Stimulated activated CD4-positive, alpha-beta T cell treated with anti-CD3 and anti-CD28 coated beads, TNF-alpha, amount 100 ng/mL, for 24 hours (primary cell): ENCODE results near the gene SIGMAR1.

Experiments
- DNase-seq, 3 experiments: peaks; one replicate each; pipeline ENCODE4 v3.0.0-alpha.2; 2020; ENCODE audit warnings: low read depth in 3 of 3

The SIGMAR1 gene

DNA sequence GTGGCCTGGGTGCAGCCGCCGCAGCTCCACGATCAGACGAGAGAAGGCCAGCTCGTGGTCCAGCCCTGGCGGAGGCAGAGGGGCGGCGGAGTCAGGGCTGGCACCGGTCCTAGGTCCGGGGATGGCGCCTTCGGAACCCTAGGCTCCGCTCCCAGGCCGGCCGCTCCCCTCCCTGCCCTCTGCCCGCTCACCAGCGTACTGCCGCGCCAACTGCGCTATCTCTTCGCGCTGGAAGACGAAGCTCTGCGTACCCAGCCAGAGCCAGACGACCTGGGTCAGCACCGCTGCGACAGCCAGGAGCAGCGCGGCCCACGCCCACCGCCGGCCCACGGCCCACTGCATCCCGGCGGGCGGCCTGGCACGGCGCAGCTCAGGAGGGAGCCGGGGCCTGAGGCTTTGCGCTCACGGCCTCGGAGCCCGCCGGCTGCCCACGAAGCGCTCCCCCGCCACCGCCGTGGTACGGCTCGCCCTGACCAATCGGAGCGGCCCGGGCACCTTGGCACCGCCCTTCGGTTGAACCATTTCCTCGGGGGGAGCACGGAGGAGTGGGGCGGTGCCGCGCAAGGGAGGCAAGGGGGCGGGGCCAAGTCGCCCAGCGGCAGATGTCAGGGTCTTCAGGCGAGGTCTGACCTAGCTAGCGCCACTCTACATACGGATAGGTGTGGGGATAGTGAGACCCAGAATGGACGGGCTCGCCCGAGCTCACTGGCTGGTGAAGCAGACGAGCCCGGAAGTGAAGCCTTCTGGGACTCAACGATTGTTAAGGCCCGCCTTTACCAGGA lies at the start of gene SIGMAR1:
TSS of gene SIGMAR1 (minus strand) at position 432 of the 782 bp plus-strand sequence. CDS start at position 342, 90 bp downstream.
- DNase-seq, result peak; percentile 85 to 93 (median 89)

- DNase-seq, result no peak
Observed at GRCh38 chr9:34686732-34687131, 49.1 kb upstream of the SIGMAR1 start.

DNA sequence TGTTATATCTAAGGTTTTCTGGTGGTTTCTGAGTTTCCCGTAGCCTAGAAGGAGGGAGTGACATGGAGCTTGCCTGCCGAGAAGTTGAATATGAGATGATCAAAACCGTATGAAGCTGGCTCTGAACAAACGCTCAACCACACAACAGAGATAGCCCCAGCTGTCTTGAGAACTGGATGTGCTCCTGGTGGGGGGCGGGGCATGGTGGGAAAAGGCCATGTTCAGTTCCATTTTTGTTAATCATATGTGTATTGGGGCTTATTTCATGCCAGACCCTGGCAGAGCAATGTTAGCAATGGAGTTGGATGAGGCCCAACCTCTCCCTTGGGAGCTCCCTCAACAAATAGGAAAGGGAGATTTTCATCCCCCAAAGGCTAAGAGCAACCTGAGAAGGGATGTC lies 48.6 kb upstream of the SIGMAR1 start:
- no peak for DNase-seq

GRCh38 chr9:34685591-34685990 lies 48.0 kb upstream of the SIGMAR1 start:
- DNase-seq, result no peak

GRCh38 chr9:34684816-34685215 lies 47.2 kb upstream of the SIGMAR1 start:
- no peak for DNase-seq

DNA sequence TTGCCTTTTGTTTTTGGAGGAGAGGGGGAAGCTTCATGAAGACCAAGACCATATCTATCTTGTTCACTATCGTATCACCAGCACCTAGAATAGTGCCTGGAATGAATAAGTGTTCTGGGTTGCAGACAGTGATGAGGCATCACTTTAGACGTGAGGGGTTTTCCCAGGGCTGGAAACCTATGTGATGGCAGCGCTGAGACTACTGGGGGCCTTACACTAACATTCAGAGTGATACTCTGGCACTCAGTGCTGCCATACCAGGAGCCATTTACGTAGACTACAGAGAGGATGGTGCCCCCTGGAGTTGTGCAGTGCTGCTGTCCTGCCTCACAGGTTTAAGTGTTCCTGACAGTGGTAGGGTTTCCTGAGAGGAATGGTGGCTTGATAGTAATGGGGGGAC lies 46.6 kb upstream of the SIGMAR1 start:
- DNase-seq, result peak in 1 of 3 experiments; percentile 37

DNA sequence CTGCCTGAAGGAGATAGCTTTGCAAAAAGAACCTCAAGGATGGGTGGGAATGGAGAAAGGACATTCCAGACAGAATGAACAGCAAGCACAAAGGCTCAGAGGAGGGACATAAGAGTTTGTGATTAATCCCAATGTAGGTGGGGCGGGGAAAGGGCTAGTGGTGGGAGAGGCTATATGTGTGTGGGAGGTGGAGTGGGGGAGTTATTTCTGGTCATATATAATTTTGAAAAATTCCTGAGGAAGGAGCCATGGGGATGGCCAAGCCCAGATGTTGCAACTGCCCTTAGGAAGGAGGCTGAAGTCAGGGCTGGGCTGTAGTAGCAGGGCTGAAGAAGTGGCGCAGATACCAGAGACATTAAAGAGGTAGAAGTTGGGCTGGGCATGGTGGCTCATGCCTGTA lies 38.3 kb upstream of the SIGMAR1 start:
- DNase-seq, result no peak

DNA sequence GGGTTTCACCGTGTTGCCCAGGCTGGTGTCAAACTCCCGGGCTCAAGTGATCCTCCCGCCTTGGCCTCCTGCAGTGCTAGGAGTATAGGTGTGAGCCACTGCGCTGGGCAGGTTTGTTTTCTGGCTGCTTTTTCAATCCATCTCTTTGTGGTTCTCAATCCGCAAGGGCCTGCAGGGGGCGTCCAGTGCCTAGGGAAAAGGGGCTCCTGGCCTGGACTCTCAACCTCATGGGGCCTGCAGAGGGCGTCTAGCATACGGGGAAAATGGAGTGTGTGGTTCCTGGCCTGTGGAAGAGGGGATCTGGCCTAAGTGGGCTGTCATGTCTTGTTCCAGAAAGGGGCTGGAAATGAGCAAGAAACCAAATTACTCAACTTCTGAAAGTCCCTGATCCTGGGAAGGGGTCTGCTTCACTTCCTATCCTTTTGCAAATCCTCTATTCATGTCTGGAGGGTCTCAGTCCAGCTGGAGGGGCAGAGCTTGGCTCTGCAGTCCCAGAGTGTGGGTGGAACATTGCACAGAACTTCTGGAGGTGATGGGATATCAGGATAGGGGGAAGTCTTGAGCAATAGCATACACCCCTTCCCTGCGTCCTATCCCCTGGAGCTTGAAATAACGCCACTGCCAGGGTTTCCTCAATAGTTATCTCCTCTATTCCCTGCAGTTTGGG lies 37.6 kb upstream of the SIGMAR1 start:
- DNase-seq, result peak; percentile 19 to 70 (median 37)

GRCh38 chr9:34674440-34674839 lies 36.9 kb upstream of the SIGMAR1 start:
- DNase-seq, result no peak

DNA sequence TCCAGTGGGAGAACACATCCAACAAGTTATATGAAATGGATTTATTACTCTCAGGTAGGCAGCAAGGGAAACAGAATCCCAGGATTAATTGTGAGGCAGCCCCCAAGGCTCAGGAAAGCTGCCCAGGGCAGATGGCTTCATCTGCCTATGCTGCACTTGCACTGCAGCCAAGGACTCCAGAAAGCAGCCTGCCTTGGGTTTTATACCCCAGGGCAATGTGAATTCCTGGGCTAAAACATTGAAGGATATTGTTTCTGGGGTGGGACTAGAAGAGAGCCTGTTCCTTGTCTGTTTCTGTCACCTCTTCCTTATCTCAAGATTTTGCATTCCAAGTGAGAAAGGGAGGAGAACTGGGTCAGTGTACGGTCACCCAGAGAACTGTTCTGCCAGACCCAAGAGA lies 33.7 kb upstream of the SIGMAR1 start:
- DNase-seq, result no peak

- no peak for DNase-seq
Observed at GRCh38 chr9:34669809-34670562, 32.4 kb upstream of the SIGMAR1 start.

DNA sequence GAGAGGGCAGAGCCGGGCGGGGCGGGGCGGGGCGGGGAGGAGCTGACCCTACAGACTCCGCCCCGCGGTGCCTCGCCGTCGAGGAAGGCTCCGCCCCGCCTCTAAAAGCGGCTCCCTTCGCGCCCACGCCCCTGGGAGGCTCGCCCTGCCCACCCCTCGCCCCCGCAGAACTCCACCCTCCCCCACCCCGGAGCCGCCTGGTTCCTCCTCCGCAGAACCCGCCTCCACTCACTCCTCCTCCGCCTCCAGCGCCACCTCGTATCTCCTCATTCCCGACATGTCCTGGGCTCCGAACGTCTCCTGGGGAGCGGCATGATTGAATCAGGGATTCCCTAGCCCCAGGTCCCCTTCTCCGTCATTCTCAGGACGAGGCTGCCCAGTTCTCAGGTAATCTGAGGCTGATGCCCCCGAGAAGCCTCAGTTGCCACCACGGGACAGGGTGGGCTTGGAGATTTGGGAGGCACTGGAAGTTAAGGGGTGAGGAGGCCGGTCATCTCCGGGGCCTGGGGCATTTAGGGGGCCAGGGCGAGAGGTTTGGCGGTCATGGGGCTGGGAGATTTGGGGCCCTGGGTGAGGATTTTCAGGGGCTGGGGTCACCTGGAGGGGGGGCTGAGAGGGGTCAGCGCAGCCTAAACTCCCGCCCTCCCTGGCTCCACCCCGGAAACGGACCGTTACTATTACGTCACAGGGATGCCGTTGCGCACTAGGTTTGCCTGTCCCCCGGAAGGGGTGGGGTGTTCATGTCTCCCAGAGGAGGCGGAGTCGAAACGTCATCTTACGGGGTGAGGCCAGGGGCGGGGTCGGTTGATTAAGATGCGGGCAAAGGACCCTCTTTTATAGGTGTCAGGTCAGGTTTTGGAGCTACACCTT lies 28.0 kb upstream of the SIGMAR1 start:
- peak; percentile 62 to 78 (median 64) for DNase-seq

GRCh38 chr9:34665067-34665380 lies 27.4 kb upstream of the SIGMAR1 start:
- no peak for DNase-seq

DNA sequence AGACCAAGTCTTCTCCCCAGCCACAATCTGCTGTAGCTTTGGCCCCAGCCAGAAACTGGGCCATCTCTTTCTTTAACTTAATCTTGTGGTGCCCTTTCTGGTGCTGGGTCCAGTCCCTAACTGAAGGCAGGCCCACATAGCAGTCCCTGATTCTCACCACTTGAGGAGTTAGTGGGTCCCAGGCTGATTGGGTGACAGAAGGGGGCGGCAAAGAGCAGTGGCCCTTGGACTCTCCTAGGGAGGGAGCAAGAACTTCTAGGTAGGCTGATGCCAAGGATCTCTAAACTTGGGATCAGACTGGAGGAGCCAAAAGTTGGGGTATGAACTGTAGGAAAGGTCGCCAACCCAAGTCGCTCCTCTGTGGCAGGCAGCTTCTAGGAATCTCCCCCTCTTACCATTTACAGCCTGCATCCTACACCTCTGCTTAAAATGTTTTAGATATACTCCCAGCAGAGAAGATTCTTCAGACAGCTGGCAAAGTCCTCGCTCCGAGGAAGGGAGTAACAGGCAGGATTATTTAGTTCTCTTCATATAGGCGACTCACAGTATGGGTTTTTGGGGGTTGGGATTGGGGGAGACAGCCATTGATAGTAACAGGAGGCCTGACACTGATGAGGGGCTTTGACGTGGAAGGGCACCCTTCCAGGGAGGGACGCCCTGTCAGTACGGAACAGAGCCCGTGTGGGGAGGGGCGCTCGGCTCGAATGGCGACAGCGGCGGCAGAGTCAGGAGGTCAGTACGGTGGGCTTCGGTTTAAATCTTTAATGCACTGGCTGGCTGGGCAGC lies 26.9 kb upstream of the SIGMAR1 start:
- peak in 2 of 3 experiments; percentile 31 to 75 for DNase-seq

DNA sequence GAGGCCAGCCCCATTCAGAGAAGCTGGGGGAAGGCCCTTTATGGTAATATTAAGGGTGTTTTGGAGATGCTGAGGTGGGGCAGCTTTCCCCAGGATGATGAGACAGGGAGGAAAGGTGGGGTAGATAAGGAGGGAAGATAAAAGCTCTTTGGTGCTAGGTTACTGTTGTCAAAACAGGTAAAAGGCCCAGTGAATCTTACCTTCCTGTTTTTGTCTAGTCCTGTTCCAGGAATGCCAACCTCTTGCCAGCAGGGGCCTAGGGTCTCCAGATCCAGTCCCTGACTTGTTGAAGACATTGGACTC lies 25.7 kb upstream of the SIGMAR1 start:
- no peak for DNase-seq

- no peak for DNase-seq
Observed at GRCh38 chr9:34662526-34663302, 25.1 kb upstream of the SIGMAR1 start, which contains the start of gene CCL27. TSS of gene CCL27 (minus strand) at chr9:34662657. CDS start at chr9:34662633, 24 bp downstream.

DNA sequence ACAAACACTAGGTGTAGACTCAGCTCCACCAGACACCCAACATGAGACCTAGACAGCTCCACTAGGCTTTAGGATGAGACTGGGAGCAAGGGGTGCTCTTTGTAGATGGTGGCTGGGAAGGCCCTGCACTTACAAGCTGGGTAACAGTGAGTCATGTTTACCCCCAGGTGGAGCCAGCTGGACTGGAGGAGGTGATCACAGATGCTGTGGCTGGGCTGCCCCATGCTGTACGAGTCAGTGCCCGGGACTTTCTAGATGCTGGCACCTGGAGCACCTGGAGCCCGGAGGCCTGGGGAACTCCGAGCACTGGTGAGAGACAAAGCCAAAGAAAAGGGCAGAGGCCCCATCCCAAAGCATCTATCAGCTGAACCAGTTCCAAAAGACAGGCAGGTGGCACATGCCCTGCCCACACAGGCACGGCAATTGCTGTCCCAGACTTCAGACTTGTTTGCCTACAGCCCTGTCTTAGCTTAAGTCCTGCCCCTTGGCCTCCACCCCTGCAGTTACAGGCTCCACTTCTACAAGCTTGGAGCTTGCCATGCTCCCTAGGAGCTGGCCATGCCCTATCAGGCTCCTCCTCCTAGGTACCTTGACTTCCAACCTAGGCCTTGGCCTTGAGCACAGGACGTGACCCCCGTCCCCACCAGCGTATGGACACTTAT lies 22.1 kb upstream of the SIGMAR1 start:
- no peak for DNase-seq

DNA sequence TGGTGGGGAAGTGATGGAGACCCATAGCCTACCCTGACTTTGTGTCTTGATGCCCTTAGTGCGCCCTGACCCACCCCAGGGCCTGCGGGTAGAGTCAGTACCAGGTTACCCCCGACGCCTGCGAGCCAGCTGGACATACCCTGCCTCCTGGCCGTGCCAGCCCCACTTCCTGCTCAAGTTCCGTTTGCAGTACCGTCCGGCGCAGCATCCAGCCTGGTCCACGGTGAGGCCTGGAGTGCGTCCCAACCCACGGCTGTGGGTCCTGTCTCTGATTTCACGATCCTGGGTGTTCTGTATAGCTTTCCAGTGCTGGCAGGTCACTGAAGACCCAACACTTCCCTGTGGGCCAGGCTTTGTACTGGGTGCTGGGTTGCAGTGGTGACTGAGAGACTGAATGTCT lies 20.9 kb upstream of the SIGMAR1 start:
- DNase-seq, result no peak

DNA sequence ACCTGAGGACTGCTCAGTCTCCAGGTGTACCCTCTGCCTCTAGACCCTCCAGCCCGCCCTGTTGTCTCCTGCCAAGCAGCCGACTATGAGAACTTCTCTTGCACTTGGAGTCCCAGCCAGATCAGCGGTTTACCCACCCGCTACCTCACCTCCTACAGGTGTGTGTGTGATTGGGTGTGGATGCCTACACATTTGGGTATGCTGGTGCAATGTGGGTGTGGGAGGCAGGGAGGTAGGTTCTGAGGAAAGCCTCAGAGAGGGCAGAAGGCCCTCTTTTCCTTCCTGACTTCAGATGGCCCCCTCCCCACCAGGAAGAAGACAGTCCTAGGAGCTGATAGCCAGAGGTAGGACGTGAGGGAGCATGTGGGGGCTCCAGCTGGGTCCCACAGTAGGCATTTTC lies 19.4 kb upstream of the SIGMAR1 start:
- DNase-seq, result no peak

DNA sequence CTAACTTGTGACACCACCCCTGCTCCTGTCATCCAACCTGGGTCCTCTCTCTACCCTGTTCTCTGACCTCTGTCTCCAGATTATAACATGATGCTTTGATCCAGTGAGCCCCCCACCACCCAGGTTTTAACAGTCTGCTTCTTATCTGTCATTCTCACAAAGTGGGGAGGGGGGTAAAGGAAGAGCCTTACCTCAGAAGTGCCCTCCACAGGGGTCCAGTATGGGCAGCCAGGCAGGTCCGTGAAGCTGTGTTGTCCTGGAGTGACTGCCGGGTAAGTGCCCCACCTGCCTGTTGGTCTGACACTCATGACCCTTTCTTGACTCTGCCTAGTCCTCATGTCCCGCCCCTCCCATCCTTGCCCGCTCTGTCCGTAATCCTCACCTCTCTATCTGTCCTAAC lies 17.8 kb upstream of the SIGMAR1 start:
- DNase-seq, result no peak
